Natural killer cell (primary cell): ENCODE results near the gene CENPX. TPM values are rescaled to one million over a fixed set of nuclear protein-coding genes. Genes with fewer than 3 reads are reported as not detected.

Experiments used
- ATAC-seq, 3 donors: fragments of 150-1000 bp in 2 of 3; fragments of 200-7000 bp in 1 of 3; cut with Tn5 transposase; 1 replicate in 1 of 3; 2 replicates in 2 of 3; pipeline ENCODE4 v1.10.0; 2021; ENCODE audit warnings: mild to moderate bottlenecking in 2 of 3, moderate library complexity in 2 of 3
- DNase-seq, 2 donors: peaks; one replicate each; pipeline versions ENCODE4 v3.0.0 to v3.0.0-alpha.2; 2013 to 2021; ENCODE audit warnings: mixed read lengths in 1 of 2
- H3K27ac ChIP-seq: one replicate; pipeline ENCODE4 v1.5.1; 2013; ENCODE audit warnings: mild to moderate bottlenecking, low read length
- H3K27me3 ChIP-seq: one replicate; pipeline ENCODE4 v1.6.1; 2013; ENCODE audit warnings: low read length; ENCODE audit not compliant: control insufficient read depth, insufficient read depth
- H3K36me3 ChIP-seq: one replicate; pipeline ENCODE4 v1.6.1; 2013; ENCODE audit warnings: low read length; ENCODE audit not compliant: control insufficient read depth, insufficient read depth
- H3K4me1 ChIP-seq: one replicate; pipeline ENCODE4 v1.6.1; 2013; ENCODE audit warnings: low read length; ENCODE audit not compliant: control insufficient read depth, insufficient read depth
- H3K4me3 ChIP-seq: one replicate; pipeline ENCODE4 v1.5.1; 2013; ENCODE audit warnings: low read length
- H3K9me3 ChIP-seq: one replicate; pipeline ENCODE4 v1.6.1; 2013; ENCODE audit warnings: low read length; ENCODE audit not compliant: control insufficient read depth, insufficient read depth
- H3K27ac Mint-ChIP-seq, 2 donors: one replicate each; pipeline ENCODE4 v1.8.0; 2022; ENCODE audit warnings: mild to moderate bottlenecking in 2 of 2, mixed read lengths in 2 of 2, moderate library complexity in 1 of 2
- H3K27me3 Mint-ChIP-seq, 2 donors: one replicate each; pipeline ENCODE4 v1.8.0; 2022; ENCODE audit warnings: low read depth in 2 of 2, mixed read lengths in 2 of 2
- H3K36me3 Mint-ChIP-seq: one replicate; pipeline ENCODE4 v1.8.0; 2022; ENCODE audit warnings: mixed read lengths
- H3K4me1 Mint-ChIP-seq, 2 donors: one replicate each; pipeline ENCODE4 v1.8.0; 2022; ENCODE audit warnings: mixed read lengths in 2 of 2
- H3K4me3 Mint-ChIP-seq: one replicate; pipeline ENCODE4 v1.8.0; 2022; ENCODE audit warnings: mild to moderate bottlenecking, moderate library complexity, mixed read lengths
- H3K9me3 Mint-ChIP-seq, 2 donors: one replicate each; pipeline ENCODE4 v1.8.0; 2022; ENCODE audit warnings: mixed read lengths in 2 of 2
- CTCF ChIP-seq: fragments of 200-600 bp; IDR thresholded peaks from one replicate; pipeline ENCODE4 v1.8.0; 2022; ENCODE audit warnings: antibody characterized with exemption
- WGBS: methylation state at CpG from one replicate; pipeline ENCODE4 v1.1.7; 2013; ENCODE audit warnings: missing lambda C conversion rate; ENCODE audit not compliant: insufficient coverage; 5-methylcytosine and 5-hydroxymethylcytosine counted together
- intact Hi-C: fragments of 100-400 bp; cut with micrococcal nuclease; formaldehyde crosslinking; loops from one replicate; pipeline ENCODE4 v1.14.2; 2022
- total RNA-seq, 4 donors: library from RNA; stranded (reverse); fragments of 120-200 nt in 1 of 4; gene quantifications; one replicate each; pipeline versions ENCODE4 v1.2.3 to v1.2.4, GENCODE V29; 2013 to 2022

Gene CENPX
- total RNA-seq, 3 donors from 2014 or later (not counting 1 experiment from before 2014, with no cell fraction given), result 22.8 to 29.6 (median 27.0) TPM

DNA sequence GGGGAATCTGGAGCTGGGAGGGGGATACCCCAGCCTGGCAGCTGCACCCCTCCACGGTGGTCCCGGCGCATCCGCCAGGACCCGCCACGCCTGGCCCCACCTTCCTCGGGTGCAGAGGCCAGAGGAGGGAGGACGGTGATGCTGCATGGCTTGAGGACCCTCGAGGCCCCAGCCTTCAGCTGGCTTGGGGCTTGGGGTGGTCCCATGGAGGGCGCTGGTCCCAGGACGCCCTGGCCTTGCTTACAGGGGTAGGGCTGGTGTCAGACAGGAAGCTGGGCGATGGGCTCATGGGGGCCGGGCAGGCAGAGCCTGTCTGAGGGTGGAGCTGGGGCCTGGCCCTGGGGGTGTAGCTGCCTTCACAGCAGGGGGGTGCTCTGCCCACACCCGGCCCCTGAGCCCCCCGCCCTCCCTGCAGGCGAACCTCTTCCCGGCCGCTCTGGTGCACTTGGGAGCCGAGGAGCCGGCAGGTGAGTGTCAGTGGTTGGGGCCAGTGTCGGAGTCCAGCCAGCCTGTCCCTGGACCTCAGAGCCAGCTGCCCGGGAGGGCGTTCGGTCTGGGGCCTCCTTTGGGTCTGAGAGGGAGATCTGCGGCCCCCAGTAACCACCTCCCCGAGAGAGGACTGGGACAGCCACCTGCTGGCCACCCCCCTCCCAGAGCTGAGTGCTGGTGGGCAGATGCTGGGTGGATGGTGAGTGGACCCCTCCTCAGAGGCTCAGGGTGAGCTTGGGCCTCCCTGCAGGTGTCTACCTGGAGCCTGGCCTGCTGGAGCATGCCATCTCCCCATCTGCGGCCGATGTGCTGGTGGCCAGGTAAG, 6.4 kb downstream of the CENPX start:
- intact Hi-C loops, result no loop called here
- Histone ChIP-seq H3K9me3 (no peaks in the 10 kb centered on the region), H3K4me3 (no peak overlapping the region), H3K27me3 (no peaks in the 10 kb centered on the region), H3K36me3 (no peaks in the 10 kb centered on the region), H3K4me1 (peaks cover 4% of the 10 kb centered on the region), H3K27ac (no peak overlapping the region)
- DNase-seq, result no peak
- Mint-ChIP-seq H3K36me3 (no peaks in the 10 kb centered on the region), H3K27me3 (no peaks in the 10 kb centered on the region), H3K4me1 (peaks cover 0 to 9% of the 10 kb centered on the region in 2 donors), H3K27ac (no peak overlapping the region), H3K9me3 (no peaks in the 10 kb centered on the region), H3K4me3 (no peak overlapping the region)
- 88% methylated on average over 28 of the region's 28 CpGs for WGBS
- no peak for ATAC-seq
- no peak for TF ChIP-seq CTCF

- H3K36me3 Mint-ChIP-seq, result no peaks in the 10 kb centered on the region
- H3K4me1 Mint-ChIP-seq, result peaks cover 0 to 4% of the 10 kb centered on the region in 2 donors
- DNase-seq, result no peak
- no peak overlapping the region for H3K27ac Mint-ChIP-seq
- no peaks in the 10 kb centered on the region for H3K4me1 ChIP-seq
- H3K27ac ChIP-seq, result no peak overlapping the region
- 94% methylated on average over 24 of the region's 24 CpGs for WGBS
- ATAC-seq, result no peak
- no peak overlapping the region for H3K4me3 ChIP-seq
- TF ChIP-seq CTCF, result no peak
- H3K36me3 ChIP-seq, result no peaks in the 10 kb centered on the region
- H3K27me3 ChIP-seq, result no peaks in the 10 kb centered on the region
- H3K27me3 Mint-ChIP-seq, result no peaks in the 10 kb centered on the region
- H3K9me3 Mint-ChIP-seq, result no peaks in the 10 kb centered on the region
- no peaks in the 10 kb centered on the region for H3K9me3 ChIP-seq
- intact Hi-C loops, result no loop called here
- no peak overlapping the region for H3K4me3 Mint-ChIP-seq
Measured at GRCh38 chr17:82015311-82015971, 7.2 kb downstream of the CENPX start.

- no peak for ATAC-seq
- Histone ChIP-seq H3K9me3 (no peaks in the 10 kb centered on the region), H3K4me3 (no peak overlapping the region), H3K36me3 (no peaks in the 10 kb centered on the region), H3K27ac (no peak overlapping the region), H3K27me3 (no peaks in the 10 kb centered on the region), H3K4me1 (no peaks in the 10 kb centered on the region)
- H3K27ac Mint-ChIP-seq, result no peak overlapping the region
- intact Hi-C loops, result no loop called here
- H3K4me1 Mint-ChIP-seq, result no peaks in the 10 kb centered on the region
- H3K9me3 Mint-ChIP-seq, result no peaks in the 10 kb centered on the region
- TF ChIP-seq CTCF, result no peak
- H3K27me3 Mint-ChIP-seq, result no peaks in the 10 kb centered on the region
- no peak for DNase-seq
- 88% methylated on average over 13 of the region's 13 CpGs for WGBS
- no peak overlapping the region for H3K4me3 Mint-ChIP-seq
- H3K36me3 Mint-ChIP-seq, result no peaks in the 10 kb centered on the region
Measured at GRCh38 chr17:82014971-82015310, 7.7 kb downstream of the CENPX start.
